HEK293 (cell line): ENCODE results near the gene FUBP1.

Experiments used
- CTCF ChIA-PET: fragments of 350-600 bp; formaldehyde crosslinking; extraction: SDS; loops from one replicate; lab custom pipeline; 2021; ENCODE audit warnings: antibody characterized with exemption; lab: Yijun Ruan, JAX
- POLR2A ChIA-PET: fragments of 300-600 bp; formaldehyde crosslinking; extraction: SDS; loops from one replicate; lab custom pipeline; 2020; ENCODE audit warnings: antibody characterized with exemption, inconsistent platforms; lab: Yijun Ruan, JAX
- H3K27ac ChIP-seq: fragments of 200-500 bp; sonication (Bioruptor generic); 2 replicates; pipeline ENCODE4 v1.5.1; 2014; ENCODE audit warnings: low read depth, low read length, control low read depth, inconsistent platforms; ENCODE audit errors: extremely low read depth
- H3K36me3 ChIP-seq, 2 experiments: fragments of 200-500 bp in 1 of 2; sonication (Bioruptor generic) in 1 of 2; 1 replicate in 1 of 2; 2 replicates in 1 of 2; pipeline ENCODE4 v1.5.1; 2014 to 2017; ENCODE audit warnings: inconsistent platforms in 2 of 2, low read length in 2 of 2; ENCODE audit not compliant: control insufficient read depth in 2 of 2, insufficient read depth in 1 of 2
- H3K4me1 ChIP-seq: fragments of 200-500 bp; sonication (Bioruptor generic); 2 replicates; pipeline ENCODE4 v1.5.1; 2014; ENCODE audit warnings: mild to moderate bottlenecking, low read length, inconsistent platforms; ENCODE audit not compliant: control insufficient read depth, insufficient read depth
- H3K4me3 ChIP-seq: 2 replicates; pipeline ENCODE4 v1.5.1; 2011; ENCODE audit warnings: low read depth, mild to moderate bottlenecking, control low read depth, low read length, moderate library complexity
- H3K9me3 ChIP-seq: fragments of 200-500 bp; sonication (Bioruptor generic); 2 replicates; pipeline ENCODE4 v1.5.1; 2014; ENCODE audit warnings: low read depth, low read length, inconsistent platforms; ENCODE audit not compliant: control insufficient read depth, insufficient read depth
- BCL11A ChIP-seq: fragments of 450-650 bp; formaldehyde crosslinking; IDR thresholded peaks from 2 replicates; pipeline ENCODE4 v1.5.1; 2016; ENCODE audit warnings: low read depth, missing biosample characterization, missing genetic modification characterization
- HOXD13 ChIP-seq: sonication (generic); formaldehyde crosslinking; IDR thresholded peaks from 2 replicates; pipeline ENCODE4 v1.8.0; 2022; ENCODE audit warnings: missing genetic modification reagents, borderline replicate concordance
- PRDM1 ChIP-seq: fragments of 450-650 bp; formaldehyde crosslinking; IDR thresholded peaks from 2 replicates; pipeline ENCODE4; 2016; ENCODE audit warnings: missing biosample characterization, missing genetic modification characterization
- PRDM2 ChIP-seq: fragments of 450-650 bp; formaldehyde crosslinking; IDR thresholded peaks from 2 replicates; pipeline ENCODE4 v1.5.1; 2016; ENCODE audit warnings: missing biosample characterization, missing genetic modification characterization, borderline replicate concordance
- TCF7L2 ChIP-seq: IDR thresholded peaks from 2 replicates; pipeline ENCODE4 v1.6.1; 2011; ENCODE audit warnings: low read depth, mild to moderate bottlenecking, inconsistent platforms, low read length, moderate library complexity, borderline replicate concordance
- YY2 ChIP-seq: fragments of 450-650 bp; formaldehyde crosslinking; IDR thresholded peaks from 2 replicates; pipeline ENCODE4 v1.5.1; 2016; ENCODE audit warnings: missing biosample characterization, missing genetic modification characterization
- ZBTB17 ChIP-seq: fragments of 450-650 bp; formaldehyde crosslinking; IDR thresholded peaks from 2 replicates; pipeline ENCODE4 v1.5.1; 2016; ENCODE audit warnings: missing biosample characterization, missing genetic modification characterization
- ZBTB20 ChIP-seq: fragments of 450-650 bp; formaldehyde crosslinking; IDR thresholded peaks from 2 replicates; pipeline ENCODE4 v1.5.1; 2016; ENCODE audit warnings: missing biosample characterization, missing genetic modification characterization
- ZFP41 ChIP-seq: fragments of 450-650 bp; formaldehyde crosslinking; IDR thresholded peaks from 2 replicates; pipeline ENCODE4 v1.5.1; 2016; ENCODE audit warnings: missing biosample characterization, missing genetic modification characterization, borderline replicate concordance
- ZNF121 ChIP-seq: fragments of 450-650 bp; formaldehyde crosslinking; IDR thresholded peaks from 2 replicates; pipeline ENCODE4 v1.5.1; 2016; ENCODE audit warnings: missing biosample characterization, missing genetic modification characterization
- ZNF214 ChIP-seq: fragments of 450-650 bp; formaldehyde crosslinking; IDR thresholded peaks from 2 replicates; pipeline ENCODE4 v1.5.1; 2017; ENCODE audit warnings: missing biosample characterization, mild to moderate bottlenecking, missing genetic modification characterization, borderline replicate concordance
- ZNF239 ChIP-seq: fragments of 450-650 bp; formaldehyde crosslinking; IDR thresholded peaks from 2 replicates; pipeline ENCODE4 v1.5.1; 2016; ENCODE audit warnings: missing biosample characterization, missing genetic modification characterization
- ZNF24 ChIP-seq: fragments of 450-650 bp; formaldehyde crosslinking; IDR thresholded peaks from 2 replicates; pipeline ENCODE4 v1.5.1; 2016; ENCODE audit warnings: missing biosample characterization, missing genetic modification characterization
- ZNF324 ChIP-seq: fragments of 450-650 bp; formaldehyde crosslinking; IDR thresholded peaks from 2 replicates; pipeline ENCODE4 v1.5.1; 2016; ENCODE audit warnings: missing biosample characterization, missing genetic modification characterization
- ZNF335 ChIP-seq: fragments of 450-650 bp; formaldehyde crosslinking; conservative IDR thresholded peaks from 2 replicates; pipeline ENCODE4 v1.5.1; 2016; ENCODE audit warnings: missing biosample characterization, missing genetic modification characterization
- ZNF341 ChIP-seq: fragments of 450-650 bp; formaldehyde crosslinking; IDR thresholded peaks from 2 replicates; pipeline ENCODE4; 2016; ENCODE audit warnings: low read depth, missing biosample characterization, missing genetic modification characterization
- ZNF404 ChIP-seq: fragments of 450-650 bp; formaldehyde crosslinking; IDR thresholded peaks from 2 replicates; pipeline ENCODE4 v1.5.1; 2017; ENCODE audit warnings: missing biosample characterization, missing genetic modification characterization
- ZNF530 ChIP-seq: fragments of 450-650 bp; formaldehyde crosslinking; IDR thresholded peaks from 2 replicates; pipeline ENCODE4 v1.5.1; 2016; ENCODE audit warnings: low read depth, missing biosample characterization, missing genetic modification characterization
- ZNF664 ChIP-seq: fragments of 450-650 bp; formaldehyde crosslinking; IDR thresholded peaks from 2 replicates; pipeline ENCODE4 v1.5.1; 2016; ENCODE audit warnings: missing biosample characterization, missing genetic modification characterization
- ZNF777 ChIP-seq: fragments of 450-650 bp; formaldehyde crosslinking; IDR thresholded peaks from 2 replicates; pipeline ENCODE4 v1.5.1; 2017; ENCODE audit warnings: missing biosample characterization, missing genetic modification characterization, borderline replicate concordance
- ZSCAN16 ChIP-seq: fragments of 450-650 bp; formaldehyde crosslinking; IDR thresholded peaks from 2 replicates; pipeline ENCODE4 v1.5.1; 2016; ENCODE audit warnings: missing biosample characterization, missing genetic modification characterization
- TF ChIP-seq, protein P1 (sequence below): fragments of 450-650 bp; formaldehyde crosslinking; IDR thresholded peaks from 2 replicates; pipeline ENCODE4 v1.5.1; 2016; ENCODE audit warnings: missing biosample characterization, missing genetic modification characterization, low read depth

Gene FUBP1

GRCh38 chr1:77976433-77977076 is 2.3 kb downstream of the FUBP1 start:
- POLR2A ChIA-PET = interaction anchor here (0.7 to 8.3 kb wide), 3 partner anchors 28 to 641 kb away, joined by 3 to 137 read pairs (median 3); partner anchors contain the start of gene DNAJB4
- peaks cover 0 to 38% of the 10 kb centered on the region in 2 experiments; a peak in 2 of 3 replicates for H3K36me3 ChIP-seq

GRCh38 chr1:77975907-77976306 is 3.0 kb downstream of the FUBP1 start:
- CTCF ChIA-PET = interaction anchor here (0.6 to 1.2 kb wide), 7 partner anchors 12 to 436 kb away, joined by 3 to 10 read pairs (median 4); partner anchors contain the start of gene DNAJB4
- no peak overlapping the region for H3K27ac ChIP-seq
- no peaks in the 10 kb centered on the region for H3K9me3 ChIP-seq
- POLR2A ChIA-PET = interaction anchor here (1.1 to 8.3 kb wide), 2 partner anchors 28 to 35 kb away, joined by 3 to 137 read pairs; partner anchors contain the start of gene DNAJB4
- peaks cover 6% of the 10 kb centered on the region; the same call in 1 of the 2 replicates for H3K4me1 ChIP-seq
- peak overlapping the region; percentile 96 for H3K4me3 ChIP-seq
- peaks cover 2 to 37% of the 10 kb centered on the region in 2 experiments; a peak in 2 of 3 replicates for H3K36me3 ChIP-seq
- TF ChIP-seq, protein P1, sequence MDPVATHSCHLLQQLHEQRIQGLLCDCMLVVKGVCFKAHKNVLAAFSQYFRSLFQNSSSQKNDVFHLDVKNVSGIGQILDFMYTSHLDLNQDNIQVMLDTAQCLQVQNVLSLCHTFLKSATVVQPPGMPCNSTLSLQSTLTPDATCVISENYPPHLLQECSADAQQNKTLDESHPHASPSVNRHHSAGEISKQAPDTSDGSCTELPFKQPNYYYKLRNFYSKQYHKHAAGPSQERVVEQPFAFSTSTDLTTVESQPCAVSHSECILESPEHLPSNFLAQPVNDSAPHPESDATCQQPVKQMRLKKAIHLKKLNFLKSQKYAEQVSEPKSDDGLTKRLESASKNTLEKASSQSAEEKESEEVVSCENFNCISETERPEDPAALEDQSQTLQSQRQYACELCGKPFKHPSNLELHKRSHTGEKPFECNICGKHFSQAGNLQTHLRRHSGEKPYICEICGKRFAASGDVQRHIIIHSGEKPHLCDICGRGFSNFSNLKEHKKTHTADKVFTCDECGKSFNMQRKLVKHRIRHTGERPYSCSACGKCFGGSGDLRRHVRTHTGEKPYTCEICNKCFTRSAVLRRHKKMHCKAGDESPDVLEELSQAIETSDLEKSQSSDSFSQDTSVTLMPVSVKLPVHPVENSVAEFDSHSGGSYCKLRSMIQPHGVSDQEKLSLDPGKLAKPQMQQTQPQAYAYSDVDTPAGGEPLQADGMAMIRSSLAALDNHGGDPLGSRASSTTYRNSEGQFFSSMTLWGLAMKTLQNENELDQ = no peak
- TF ChIP-seq ZNF777 (no peak), ZSCAN16 (tag by site-specific recombination) (no peak), ZBTB20 (tag by site-specific recombination) (no peak), ZNF404 (no peak), BCL11A (no peak), ZNF664 (0 out of 2 replicates have a peak, but pooled peaks have one; percentile 7), YY2 (tag by site-specific recombination) (no peak), ZNF530 (tag by site-specific recombination) (no peak), ZNF121 (tag by site-specific recombination) (no peak), ZFP41 (no peak), TCF7L2 (peak; percentile 58; the same call in 1 of the 2 replicates), ZNF324 (tag by site-specific recombination) (no peak)

More at GRCh38 chr1:77976433-77977076, 2.3 kb downstream of the FUBP1 start:
- TF ChIP-seq ZNF121 (tag by site-specific recombination) = peak; percentile 53; the same call in 1 of the 2 replicates
- TF ChIP-seq ZNF239 (tag by site-specific recombination) = no peak
- TF ChIP-seq ZBTB17 (tag by site-specific recombination) = 0 out of 2 replicates have a peak, but pooled peaks have one; percentile 10
- no peak for TF ChIP-seq ZNF24 (tag by site-specific recombination)
- TF ChIP-seq HOXD13 (CRISPR knock-in tag) = no peak
- TF ChIP-seq PRDM2 (tag by site-specific recombination) = no peak
- peak; percentile 19; the same call in 1 of the 2 replicates for TF ChIP-seq PRDM1 (tag by site-specific recombination)
- peak; percentile 72 for TF ChIP-seq ZNF341
- no peak for TF ChIP-seq ZNF214 (tag by site-specific recombination)
- peak; percentile 73 for TF ChIP-seq ZNF335 (tag by site-specific recombination)
- Histone ChIP-seq H3K4me1 (peaks cover 6% of the 10 kb centered on the region; the same call in 1 of the 2 replicates), H3K4me3 (peak overlapping the region; percentile 96), H3K27ac (no peak overlapping the region), H3K9me3 (no peaks in the 10 kb centered on the region)
- CTCF ChIA-PET = interaction anchor here (0.7 to 1.2 kb wide), 3 partner anchors 21 to 146 kb away, joined by 3 to 10 read pairs (median 3); no protein-coding TSS in a partner anchor
